ENCODE data around the gene TPH1.

Gene TPH1

DNA sequence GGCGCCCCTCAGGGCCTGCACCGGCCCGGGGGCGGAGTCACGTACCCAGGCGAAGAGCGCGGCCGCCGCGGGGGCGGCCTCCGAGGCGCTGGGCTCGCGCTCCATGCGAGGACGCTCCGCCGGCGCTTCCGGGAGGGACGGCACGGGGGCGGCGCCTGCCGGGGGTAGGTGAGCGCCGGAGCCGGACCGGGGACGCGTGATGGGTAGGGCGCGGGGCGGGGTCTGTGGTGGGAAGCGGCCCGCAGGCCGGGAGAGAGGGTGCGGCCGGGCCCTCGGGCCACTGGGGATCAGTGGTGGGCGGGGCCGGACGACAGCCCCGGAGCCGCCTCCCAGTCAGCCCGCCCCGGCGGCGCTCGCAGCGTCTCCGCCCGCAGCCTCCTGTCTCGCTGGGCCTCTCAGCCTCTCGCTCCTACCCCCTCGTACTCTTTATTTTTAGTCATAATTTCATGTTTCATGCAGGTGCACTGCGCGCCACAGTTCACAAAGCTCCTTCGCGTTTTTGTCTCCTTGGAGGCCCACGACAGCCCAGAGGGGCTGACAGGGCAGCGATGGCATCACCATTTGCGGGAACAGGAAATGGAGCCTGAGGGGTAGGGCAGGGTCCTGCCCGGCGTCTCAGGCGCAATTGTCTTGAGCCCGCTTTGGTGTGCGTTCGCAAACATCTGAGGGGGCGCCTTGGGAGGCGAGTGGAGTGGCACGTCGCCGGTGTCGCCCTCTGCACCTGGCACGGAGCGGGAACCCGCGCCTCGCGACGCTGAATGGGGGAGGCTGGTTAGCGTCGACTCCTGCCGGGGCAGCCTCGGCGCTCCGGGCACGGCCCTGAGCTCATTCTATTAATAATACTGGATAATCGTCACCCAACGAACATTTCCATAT lies 32.9 kb downstream of the TPH1 start, which contains the start of gene SERGEF:
SERGEF (minus strand) TSS at position 142 of the 876 bp plus-strand sequence; CDS start at position 105, 37 bp downstream.
- no peak for FAIRE-seq
- no peak for TF ChIP-seq CTCF (IDR thresholded peaks at IDR 0.05; ENCODE audit: insufficient read depth, missing control alignments)

DNA sequence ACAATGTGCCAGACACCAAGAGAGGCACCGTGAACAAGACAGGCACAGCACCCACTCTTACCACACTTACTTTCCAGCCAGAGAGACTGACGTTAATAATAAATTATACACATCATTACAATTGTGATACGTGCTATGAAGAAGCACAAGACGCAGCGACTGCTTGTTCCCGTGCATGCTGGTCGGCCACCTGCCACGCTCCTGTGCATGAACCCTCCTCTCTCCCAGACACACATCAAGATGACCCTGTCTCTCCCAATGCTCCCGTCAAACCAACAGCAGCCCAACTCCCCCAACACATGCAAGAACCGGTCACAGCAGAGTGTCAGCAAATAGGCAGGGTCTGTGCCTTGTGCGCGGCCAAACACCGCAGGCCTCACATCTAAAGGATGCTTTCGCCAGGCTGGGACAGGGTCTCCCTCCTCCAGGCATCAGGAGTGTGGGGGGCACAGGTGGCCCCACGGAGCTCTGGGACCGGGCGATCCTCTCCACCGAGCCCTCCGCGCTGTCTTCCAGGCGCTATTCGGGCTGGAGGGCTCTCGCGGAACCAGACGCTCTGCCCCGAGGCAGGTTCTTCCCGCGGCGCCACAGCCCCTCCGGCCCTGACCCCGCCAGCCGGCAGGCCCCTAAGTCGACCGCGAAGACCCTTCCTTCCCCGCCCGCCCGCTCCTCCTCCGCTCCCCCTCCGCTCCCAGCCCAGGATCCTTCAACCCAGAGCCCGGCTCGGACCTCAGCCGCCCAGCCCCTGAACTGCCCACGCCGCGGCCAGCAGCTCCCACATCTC lies 33.8 kb downstream of the TPH1 start:
- no peak for DNase-seq (ENCODE audit: insufficient read length, low spot score)
- FAIRE-seq: no peak

More for the DNA sequence above, 32.9 kb downstream of the TPH1 start, which contains the start of gene SERGEF:
- DNase-seq (ENCODE audit: insufficient read length, low spot score): peak; percentile 75

GRCh38 chr11:18011633-18012032 lies 34.4 kb downstream of the TPH1 start:
- no peak for TF ChIP-seq CTCF (IDR thresholded peaks at IDR 0.05; ENCODE audit: insufficient read depth, missing control alignments)
- DNase-seq (ENCODE audit: insufficient read length, low spot score) (no peak), FAIRE-seq (no peak)

More for the DNA sequence above, 33.8 kb downstream of the TPH1 start:
- TF ChIP-seq CTCF (IDR thresholded peaks at IDR 0.05; ENCODE audit: insufficient read depth, missing control alignments): no peak

GRCh38 chr11:18010977-18011586 lies 35.0 kb downstream of the TPH1 start:
- FAIRE-seq (no peak), DNase-seq (ENCODE audit: insufficient read length, low spot score) (no peak)
- no peak for TF ChIP-seq CTCF (IDR thresholded peaks at IDR 0.05; ENCODE audit: insufficient read depth, missing control alignments)

DNA sequence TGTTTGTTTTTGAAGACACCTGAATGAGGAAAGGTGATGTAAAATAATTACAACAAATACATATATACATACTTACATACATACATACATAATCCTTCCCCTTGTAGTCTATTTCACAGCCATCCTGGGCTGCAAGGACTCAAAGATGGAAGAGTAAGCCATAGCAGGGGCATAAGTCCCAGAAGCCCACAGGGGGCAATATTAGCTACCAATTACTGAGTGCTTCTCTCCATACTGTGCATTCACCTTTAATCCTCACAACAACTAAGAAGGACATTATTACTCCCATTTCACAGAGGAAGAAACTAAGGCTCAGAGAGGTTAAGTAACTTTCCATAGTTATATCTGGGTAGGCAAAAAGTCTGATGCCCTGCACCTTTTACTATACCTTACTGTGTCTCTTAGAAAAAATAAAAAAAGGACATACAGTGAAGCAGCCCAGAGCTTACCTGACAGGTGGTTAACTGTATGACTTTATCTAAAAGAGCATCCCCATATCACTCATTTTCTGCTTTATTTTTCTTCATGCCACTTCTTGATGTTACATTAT lies 35.9 kb downstream of the TPH1 start:
- DNase-seq (ENCODE audit: insufficient read length, low spot score) (no peak), FAIRE-seq (no peak)
- TF ChIP-seq CTCF (IDR thresholded peaks at IDR 0.05; ENCODE audit: insufficient read depth, missing control alignments): peak; percentile 16

DNA sequence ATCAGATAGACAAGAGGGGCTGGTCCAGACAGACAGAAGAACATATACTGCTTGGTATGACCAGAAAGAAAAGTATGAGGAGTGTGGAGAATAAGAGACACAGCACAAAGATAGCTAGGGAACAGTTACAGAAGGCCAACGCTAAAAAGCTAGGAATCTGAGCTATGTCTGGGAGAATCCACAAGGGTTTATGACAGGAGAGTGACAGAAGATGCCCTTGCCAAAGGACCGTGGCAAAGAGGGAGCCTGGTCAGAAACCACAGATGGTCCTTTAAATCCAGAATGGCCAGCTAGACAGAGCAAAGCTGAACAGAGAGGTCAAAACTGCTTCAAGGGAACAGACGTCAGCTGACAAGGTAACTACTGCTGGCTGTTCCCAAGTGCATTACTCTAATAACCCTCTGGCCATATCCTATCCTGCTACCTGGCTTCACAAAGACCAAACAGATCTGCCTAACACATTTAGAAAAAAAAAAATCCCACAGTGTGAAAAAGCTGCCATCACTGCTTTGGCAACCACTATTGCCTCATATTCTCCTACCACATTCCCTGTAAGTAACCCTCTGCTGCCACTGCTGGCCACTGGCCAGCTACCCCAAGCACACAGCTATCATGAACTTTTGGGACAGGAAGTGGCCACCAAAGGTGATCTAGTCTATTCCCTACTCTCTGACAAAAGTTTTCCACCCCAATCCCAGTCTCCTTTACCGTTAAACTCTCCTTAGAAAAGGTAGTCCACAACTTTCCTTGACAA lies 40.5 kb downstream of the TPH1 start:
- DNase-seq (ENCODE audit: insufficient read length, low spot score): no peak
- no peak for TF ChIP-seq CTCF (IDR thresholded peaks at IDR 0.05; ENCODE audit: insufficient read depth, missing control alignments)
- FAIRE-seq: no peak
